GM23248 (cell line): ENCODE results near the gene TRIB2. TPM values are rescaled to one million over a fixed set of nuclear protein-coding genes. Genes with fewer than 3 reads are reported as not detected.

Source experiments
- DNase-seq: peaks from one replicate; pipeline ENCODE4 v3.0.0-alpha.2; 2015
- H2AFZ ChIP-seq: fragments of 200-600 bp; sonication (generic); 2 replicates; pipeline ENCODE4 v1.6.1; 2016; ENCODE audit warnings: antibody characterized with exemption
- H3F3A ChIP-seq: fragments of 200-600 bp; sonication (generic); 2 replicates; pipeline ENCODE4 v1.6.1; 2016; ENCODE audit warnings: mild to moderate bottlenecking, antibody characterized with exemption, mixed run types; ENCODE audit not compliant: insufficient read depth
- H3K27ac ChIP-seq: fragments of 200-600 bp; sonication (generic); 2 replicates; pipeline ENCODE4 v1.5.1; 2016; ENCODE audit warnings: mild to moderate bottlenecking
- H3K27me3 ChIP-seq: fragments of 200-600 bp; sonication (generic); replicated peaks from 2 replicates; pipeline ENCODE4 v1.6.1; 2016; ENCODE audit warnings: mild to moderate bottlenecking; ENCODE audit not compliant: insufficient read depth
- H3K36me3 ChIP-seq: fragments of 200-600 bp; sonication (generic); 2 replicates; pipeline ENCODE4 v1.6.1; 2016; ENCODE audit warnings: low read depth, mild to moderate bottlenecking
- H3K4me1 ChIP-seq: fragments of 200-600 bp; sonication (generic); 2 replicates; pipeline ENCODE4 v1.6.1; 2016; ENCODE audit warnings: mild to moderate bottlenecking; ENCODE audit not compliant: insufficient read depth
- H3K4me2 ChIP-seq: fragments of 200-600 bp; sonication (generic); one replicate; pipeline ENCODE4 v1.6.1; 2016; ENCODE audit warnings: mild to moderate bottlenecking; ENCODE audit not compliant: unreplicated experiment
- H3K4me3 ChIP-seq: fragments of 200-600 bp; sonication (generic); 2 replicates; pipeline ENCODE4 v1.5.1; 2016; ENCODE audit warnings: mild to moderate bottlenecking
- H3K79me2 ChIP-seq: fragments of 200-600 bp; sonication (generic); 2 replicates; pipeline ENCODE4 v1.6.1; 2016; ENCODE audit warnings: mild to moderate bottlenecking; ENCODE audit not compliant: insufficient read depth
- H3K9ac ChIP-seq: fragments of 200-600 bp; sonication (generic); 2 replicates; pipeline ENCODE4 v1.6.1; 2016; ENCODE audit warnings: mild to moderate bottlenecking
- H3K9me2 ChIP-seq: fragments of 200-600 bp; sonication (generic); 2 replicates; pipeline ENCODE4 v1.6.1; 2016; ENCODE audit warnings: mixed run types, mild to moderate bottlenecking, moderate library complexity; ENCODE audit not compliant: insufficient read depth
- H3K9me3 ChIP-seq: fragments of 200-600 bp; sonication (generic); one replicate; pipeline ENCODE4 v1.6.1; 2017; ENCODE audit warnings: low read depth
- H4K20me1 ChIP-seq: fragments of 200-600 bp; sonication (generic); 2 replicates; pipeline ENCODE4 v1.6.0; 2016; ENCODE audit not compliant: insufficient read depth
- EZH2 ChIP-seq: fragments of 200-600 bp; sonication (generic); IDR thresholded peaks from 2 replicates; pipeline ENCODE4 v1.6.1; 2018; ENCODE audit warnings: antibody characterized with exemption, mild to moderate bottlenecking; ENCODE audit not compliant: insufficient read depth, poor library complexity, severe bottlenecking
- EZH2phosphoT487 ChIP-seq: fragments of 200-600 bp; sonication (generic); IDR thresholded peaks from 2 replicates; pipeline ENCODE4 v1.6.1; 2018; ENCODE audit warnings: antibody characterized with exemption, moderate library complexity, mild to moderate bottlenecking, low read depth; ENCODE audit not compliant: insufficient read depth
- WGBS, 2 experiments: methylation state at CpG; one replicate each; pipeline ENCODE4 v1.1.6; 2015 to 2017; ENCODE audit warnings: low lambda C conversion rate in 2 of 2, low coverage in 1 of 2; ENCODE audit errors: missing lambda C conversion rate in 2 of 2; 5-methylcytosine and 5-hydroxymethylcytosine counted together
- in situ Hi-C: fragments of 300-500 bp; cut with MboI; formaldehyde crosslinking; loops from 2 replicates; pipeline ENCODE4 v1.15.0; 2020
- polyA plus RNA-seq: library from polyadenylated mRNA; unstranded; fragments of >200 nt; fragmentation: Nextera tagmentation; extraction: Ambion mirVana; gene quantifications from 2 replicates; pipeline ENCODE4 v1.2.1, GENCODE V29; 2016
- total RNA-seq: library from RNA; depleted of rRNA; stranded (reverse); fragments of >200 nt; shearing (Covaris generic); gene quantifications from 2 replicates; pipeline ENCODE4 v1.2.3, GENCODE V29; 2014

Gene TRIB2
- total and polyA plus RNA-seq, 2 experiments from 2014 or later = 31.5 to 46.9 TPM

DNA sequence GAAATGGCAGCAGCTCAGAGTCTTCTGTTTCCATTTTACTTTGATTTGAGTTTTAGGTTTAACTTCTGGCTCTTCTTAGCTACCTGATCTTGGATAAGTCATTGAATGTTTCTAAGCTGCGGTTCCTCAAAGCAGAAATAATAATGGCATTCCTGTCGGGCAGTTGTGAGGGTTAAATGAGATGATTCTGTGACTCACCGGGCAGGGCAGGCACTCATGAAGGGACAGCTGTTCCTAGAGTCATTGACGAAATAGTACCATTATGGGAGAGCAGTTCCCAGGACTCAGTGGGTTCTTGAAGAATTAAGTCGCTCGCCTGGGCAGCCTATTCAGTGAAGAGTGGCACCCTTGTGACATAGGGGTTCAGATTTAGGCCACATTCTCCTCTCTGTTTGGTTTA is 10.3 kb downstream of the TRIB2 start:
- peaks cover 4% of the 10 kb centered on the region; the same call in 1 of the 2 replicates for H4K20me1 ChIP-seq
- in situ Hi-C loops = loop anchor here (10.0 kb wide), 1 partner anchor 198 kb away; no protein-coding TSS in a partner anchor
- TF ChIP-seq EZH2phosphoT487 (no peak), EZH2 (no peak)
- no peaks in the 10 kb centered on the region for H3K9me3 ChIP-seq
- peaks cover 5% of the 10 kb centered on the region; the same call in 1 of the 2 replicates for H3F3A ChIP-seq
- no peak overlapping the region for H3K9ac ChIP-seq
- WGBS, 2 experiments = 88 to 90% methylated on average over 6 of the region's 6 CpGs
- no peaks in the 10 kb centered on the region for H3K9me2 ChIP-seq
- peaks cover 10% of the 10 kb centered on the region; the same call in 1 of the 2 replicates for H3K4me1 ChIP-seq
- peaks cover 57% of the 10 kb centered on the region for H3K36me3 ChIP-seq
- H3K79me2 ChIP-seq = peaks cover 100% of the 10 kb centered on the region
- H3K27me3 ChIP-seq = no peaks in the 10 kb centered on the region
- no peak overlapping the region for H3K4me3 ChIP-seq
- no peak for DNase-seq
- no peak overlapping the region for H3K4me2 ChIP-seq
- H3K27ac ChIP-seq = no peak overlapping the region
- no peak overlapping the region for H2AFZ ChIP-seq

DNA sequence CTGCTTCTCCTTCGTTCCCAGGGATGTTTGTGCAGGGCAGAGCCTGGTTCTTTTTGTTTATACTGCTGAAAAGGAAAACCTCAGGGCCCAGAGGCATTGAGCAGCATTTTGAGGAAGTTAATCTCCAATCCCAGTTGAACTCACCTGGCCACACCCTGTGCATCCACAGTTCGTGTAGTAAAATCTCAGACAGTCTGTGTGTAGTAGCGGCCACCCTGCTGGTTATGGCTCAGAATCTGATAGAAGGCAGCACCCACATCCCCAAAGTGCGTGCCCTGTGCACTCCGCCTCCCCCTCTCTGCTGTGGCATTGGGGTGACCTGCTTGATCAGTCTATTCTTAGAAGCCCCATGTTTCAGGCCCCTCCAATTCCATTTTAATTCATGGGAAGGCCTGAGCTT is 10.9 kb downstream of the TRIB2 start:
- Histone ChIP-seq H4K20me1 (no peaks in the 10 kb centered on the region; the same call in 1 of the 2 replicates), H3K36me3 (peaks cover 57% of the 10 kb centered on the region), H3K4me2 (no peak overlapping the region), H3K9ac (no peak overlapping the region), H3K9me2 (no peaks in the 10 kb centered on the region), H3K27ac (no peak overlapping the region), H3F3A (no peaks in the 10 kb centered on the region; the same call in 1 of the 2 replicates), H3K79me2 (peaks cover 100% of the 10 kb centered on the region), H3K4me1 (peaks cover 4% of the 10 kb centered on the region; the same call in 1 of the 2 replicates), H3K27me3 (no peaks in the 10 kb centered on the region), H3K4me3 (no peak overlapping the region), H3K9me3 (no peaks in the 10 kb centered on the region), H2AFZ (no peak overlapping the region)
- TF ChIP-seq EZH2phosphoT487 = no peak
- TF ChIP-seq EZH2 = no peak
- in situ Hi-C loops = loop anchor here (10.0 kb wide), 1 partner anchor 197 kb away; no protein-coding TSS in a partner anchor
- DNase-seq = no peak
- WGBS, 2 experiments = 92 to 95% methylated on average over 5 of the region's 5 CpGs

DNA sequence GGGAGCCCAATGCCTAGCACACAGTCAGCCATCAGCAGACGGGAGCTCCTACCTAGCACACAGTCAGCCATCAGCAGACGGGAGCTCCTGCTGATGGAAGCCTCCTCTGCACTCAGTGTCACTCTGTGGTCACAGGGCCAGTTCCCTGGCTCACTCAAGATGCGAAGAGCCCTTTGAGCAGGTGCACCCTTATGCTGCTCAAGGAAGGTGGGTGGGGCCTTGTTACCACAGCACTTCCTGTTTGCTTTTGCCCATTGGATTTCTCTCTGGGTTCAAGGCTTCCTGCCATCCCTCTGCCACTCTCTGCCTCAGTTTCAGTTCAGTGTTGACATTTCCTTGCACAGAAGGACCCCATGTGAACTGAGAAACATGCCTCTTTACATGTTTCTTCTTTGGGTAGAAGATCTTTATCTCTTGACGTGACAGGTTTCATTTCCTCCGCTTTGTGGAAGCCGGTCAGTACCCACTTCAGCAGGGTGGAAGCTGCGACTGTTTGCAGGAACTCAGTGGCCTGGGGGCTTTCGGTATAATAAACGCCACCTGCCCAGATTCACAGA is 11.6 kb downstream of the TRIB2 start:
- no peak overlapping the region for H3K27ac ChIP-seq
- 97 to 98% methylated on average over 9 of the region's 9 CpGs for WGBS, 2 experiments
- no peak overlapping the region for H3K9ac ChIP-seq
- peaks cover 57% of the 10 kb centered on the region for H3K36me3 ChIP-seq
- no peaks in the 10 kb centered on the region for H3K9me2 ChIP-seq
- no peak for DNase-seq
- no peaks in the 10 kb centered on the region for H3F3A ChIP-seq
- H3K4me1 ChIP-seq = no peaks in the 10 kb centered on the region
- H3K9me3 ChIP-seq = no peaks in the 10 kb centered on the region
- H3K4me3 ChIP-seq = no peak overlapping the region
- no peaks in the 10 kb centered on the region; the same call in 1 of the 2 replicates for H4K20me1 ChIP-seq
- in situ Hi-C loops = loop anchor here (10.0 kb wide), 1 partner anchor 197 kb away; no protein-coding TSS in a partner anchor
- no peaks in the 10 kb centered on the region for H3K27me3 ChIP-seq
- H3K79me2 ChIP-seq = peaks cover 100% of the 10 kb centered on the region
- H2AFZ ChIP-seq = no peak overlapping the region
- TF ChIP-seq EZH2phosphoT487 = no peak
- no peak for TF ChIP-seq EZH2
- H3K4me2 ChIP-seq = no peak overlapping the region

DNA sequence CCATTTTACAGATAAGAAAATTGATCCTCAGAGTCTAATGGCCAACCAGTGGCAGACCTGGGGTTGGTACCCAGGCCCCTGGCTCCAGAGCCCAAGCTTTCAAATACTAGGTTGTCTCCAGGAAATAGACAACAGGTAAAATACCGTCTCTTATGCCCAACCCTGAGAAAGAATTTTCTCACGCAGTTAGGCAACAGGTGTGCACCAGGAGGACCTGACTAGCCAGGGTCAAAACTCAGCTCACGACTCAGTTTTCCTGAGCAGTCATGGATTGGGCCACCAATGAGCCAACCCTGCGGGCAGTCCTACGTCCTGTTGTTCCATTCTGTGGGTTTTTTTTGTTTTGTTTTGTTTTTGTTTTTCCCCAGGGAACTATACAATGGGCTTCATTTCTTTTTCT is 13.5 kb downstream of the TRIB2 start:
- H3K4me2 ChIP-seq = no peak overlapping the region
- in situ Hi-C loops = no loop called here
- H4K20me1 ChIP-seq = no peaks in the 10 kb centered on the region; the same call in 1 of the 2 replicates
- peaks cover 99% of the 10 kb centered on the region for H3K79me2 ChIP-seq
- H3K4me3 ChIP-seq = no peak overlapping the region
- no peak overlapping the region for H3K9ac ChIP-seq
- H3K4me1 ChIP-seq = no peaks in the 10 kb centered on the region
- no peak overlapping the region for H3K27ac ChIP-seq
- WGBS, 2 experiments = 98 to 99% methylated on average over 5 of the region's 5 CpGs
- no peaks in the 10 kb centered on the region for H3K9me2 ChIP-seq
- DNase-seq = no peak
- H3K36me3 ChIP-seq = peaks cover 46% of the 10 kb centered on the region
- no peak overlapping the region for H2AFZ ChIP-seq
- TF ChIP-seq EZH2phosphoT487 = no peak
- TF ChIP-seq EZH2 = no peak
- no peaks in the 10 kb centered on the region for H3K9me3 ChIP-seq
- H3K27me3 ChIP-seq = no peaks in the 10 kb centered on the region
- no peaks in the 10 kb centered on the region for H3F3A ChIP-seq
